MM.1S (cell line): ENCODE data around the gene SFT2D3.

Experiments used
- DNase-seq: peaks from one replicate; pipeline ENCODE4 v3.0.0-alpha.2; 2015
- H2AFZ ChIP-seq: fragments of 300-600 bp; sonication (generic); 2 replicates; pipeline ENCODE4 v1.6.0; 2016; ENCODE audit warnings: antibody characterized with exemption, low read length
- H3F3A ChIP-seq: fragments of 300-600 bp; sonication (generic); 2 replicates; pipeline ENCODE4 v1.6.1; 2016; ENCODE audit warnings: mild to moderate bottlenecking, antibody characterized with exemption, low read length, moderate library complexity, mixed read lengths; ENCODE audit not compliant: insufficient read depth
- H3K27ac ChIP-seq: fragments of 300-600 bp; sonication (generic); 2 replicates; pipeline ENCODE4 v1.5.1; 2016; ENCODE audit warnings: mild to moderate bottlenecking, low read length
- H3K27me3 ChIP-seq: fragments of 300-600 bp; sonication (generic); replicated peaks from 2 replicates; pipeline ENCODE4 v1.6.0; 2016; ENCODE audit warnings: low read length; ENCODE audit not compliant: insufficient read depth
- H3K36me3 ChIP-seq: fragments of 300-600 bp; sonication (generic); replicated peaks from 2 replicates; pipeline ENCODE4 v1.6.1; 2016; ENCODE audit warnings: mild to moderate bottlenecking, low read length, mixed read lengths; ENCODE audit not compliant: insufficient read depth
- H3K4me1 ChIP-seq: fragments of 300-600 bp; sonication (generic); 2 replicates; pipeline ENCODE4 v1.6.1; 2016; ENCODE audit warnings: low read length, mixed read lengths
- H3K4me2 ChIP-seq: fragments of 300-600 bp; sonication (generic); 2 replicates; pipeline ENCODE4 v1.6.0; 2016; ENCODE audit warnings: low read depth, low read length
- H3K4me3 ChIP-seq: fragments of 300-600 bp; sonication (generic); 2 replicates; pipeline ENCODE4 v1.5.1; 2016; ENCODE audit warnings: low read length, mixed read lengths
- H3K79me2 ChIP-seq: fragments of 300-600 bp; sonication (generic); 2 replicates; pipeline ENCODE4 v1.6.1; 2016; ENCODE audit warnings: mixed run types, low read length, mixed read lengths
- H3K9ac ChIP-seq: fragments of 300-600 bp; sonication (generic); 2 replicates; pipeline ENCODE4 v1.6.1; 2016; ENCODE audit warnings: low read length, mixed read lengths
- H3K9me2 ChIP-seq: fragments of 300-600 bp; sonication (generic); replicated peaks from 2 replicates; pipeline ENCODE4 v1.6.1; 2016; ENCODE audit warnings: mild to moderate bottlenecking, low read length, mixed read lengths; ENCODE audit not compliant: insufficient read depth
- H3K9me3 ChIP-seq: fragments of 300-600 bp; sonication (generic); replicated peaks from 2 replicates; pipeline ENCODE4 v1.6.1; 2016; ENCODE audit warnings: mild to moderate bottlenecking, low read length, mixed read lengths; ENCODE audit not compliant: insufficient read depth
- H4K20me1 ChIP-seq: fragments of 300-600 bp; sonication (generic); 2 replicates; pipeline ENCODE4 v1.6.1; 2016; ENCODE audit warnings: mild to moderate bottlenecking, low read length, moderate library complexity, mixed read lengths; ENCODE audit not compliant: insufficient read depth
- EZH2 ChIP-seq: fragments of 300-600 bp; sonication (generic); optimal IDR thresholded peaks from 2 replicates; pipeline ENCODE3; 2017; ENCODE audit warnings: low read depth, mild to moderate bottlenecking, antibody characterized with exemption, low read length, mixed read lengths
- EZH2phosphoT487 ChIP-seq: fragments of 300-600 bp; sonication (generic); IDR thresholded peaks from 2 replicates; pipeline ENCODE4 v1.6.1; 2018; ENCODE audit warnings: antibody characterized with exemption, low read length
- TF ChIP-seq, protein P1 (sequence below): fragments of 300-600 bp; sonication (generic); IDR thresholded peaks from 2 replicates; pipeline ENCODE4 v1.5.1; 2016; ENCODE audit warnings: antibody characterized with exemption, low read length, mixed read lengths

SFT2D3 gene

DNA sequence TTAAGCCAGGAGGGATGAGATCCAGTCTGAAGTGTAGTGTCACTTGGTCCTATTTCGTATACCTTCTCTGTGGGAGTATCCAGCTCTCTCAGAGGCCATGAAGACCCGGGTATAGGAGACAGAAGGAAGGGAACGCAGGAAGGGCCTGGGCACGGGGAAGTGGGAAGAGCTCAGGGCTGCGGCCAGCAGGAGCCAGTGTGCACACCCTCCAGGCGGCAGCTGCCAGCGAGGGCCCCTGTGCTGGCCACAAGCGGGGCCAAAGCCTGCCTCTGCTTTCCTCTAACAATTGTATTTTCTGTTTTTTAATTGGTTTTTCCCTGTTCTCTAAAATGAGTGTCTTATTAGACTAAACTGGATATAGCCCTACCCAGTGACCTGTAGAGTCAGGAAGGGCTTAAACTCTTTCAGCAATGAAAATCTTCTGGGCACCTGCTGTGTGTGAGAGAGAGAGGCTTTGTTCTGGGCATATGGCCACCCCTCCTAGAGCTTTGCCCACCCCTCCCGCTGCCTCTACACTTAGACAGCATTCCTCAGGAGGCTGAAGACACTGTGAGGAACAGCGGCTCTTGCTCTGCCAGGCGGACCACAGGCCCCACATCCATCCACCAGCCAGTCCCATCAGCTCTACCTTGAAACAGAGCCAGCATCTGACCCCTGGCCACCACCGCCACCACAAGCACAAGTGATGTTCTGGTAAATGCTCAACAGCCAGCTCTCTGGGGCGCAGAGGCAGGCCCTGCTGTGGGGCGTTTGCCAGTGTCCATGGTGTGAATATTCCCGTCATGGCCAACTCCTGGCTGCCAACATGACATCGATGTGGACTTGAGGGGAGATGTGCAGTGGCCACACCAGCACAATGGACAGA is 45.9 kb upstream of the SFT2D3 start:
- H3K9me3 ChIP-seq: no peaks in the 10 kb centered on the region
- H3K9ac ChIP-seq: no peak overlapping the region
- H4K20me1 ChIP-seq: no peaks in the 10 kb centered on the region
- no peak overlapping the region for H2AFZ ChIP-seq
- DNase-seq: no peak
- no peak for TF ChIP-seq EZH2
- TF ChIP-seq, protein P1, sequence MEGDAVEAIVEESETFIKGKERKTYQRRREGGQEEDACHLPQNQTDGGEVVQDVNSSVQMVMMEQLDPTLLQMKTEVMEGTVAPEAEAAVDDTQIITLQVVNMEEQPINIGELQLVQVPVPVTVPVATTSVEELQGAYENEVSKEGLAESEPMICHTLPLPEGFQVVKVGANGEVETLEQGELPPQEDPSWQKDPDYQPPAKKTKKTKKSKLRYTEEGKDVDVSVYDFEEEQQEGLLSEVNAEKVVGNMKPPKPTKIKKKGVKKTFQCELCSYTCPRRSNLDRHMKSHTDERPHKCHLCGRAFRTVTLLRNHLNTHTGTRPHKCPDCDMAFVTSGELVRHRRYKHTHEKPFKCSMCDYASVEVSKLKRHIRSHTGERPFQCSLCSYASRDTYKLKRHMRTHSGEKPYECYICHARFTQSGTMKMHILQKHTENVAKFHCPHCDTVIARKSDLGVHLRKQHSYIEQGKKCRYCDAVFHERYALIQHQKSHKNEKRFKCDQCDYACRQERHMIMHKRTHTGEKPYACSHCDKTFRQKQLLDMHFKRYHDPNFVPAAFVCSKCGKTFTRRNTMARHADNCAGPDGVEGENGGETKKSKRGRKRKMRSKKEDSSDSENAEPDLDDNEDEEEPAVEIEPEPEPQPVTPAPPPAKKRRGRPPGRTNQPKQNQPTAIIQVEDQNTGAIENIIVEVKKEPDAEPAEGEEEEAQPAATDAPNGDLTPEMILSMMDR: no peak
- TF ChIP-seq EZH2phosphoT487: no peak
- H3K4me3 ChIP-seq: no peak overlapping the region
- H3K27ac ChIP-seq: no peak overlapping the region
- H3K9me2 ChIP-seq: no peaks in the 10 kb centered on the region
- no peaks in the 10 kb centered on the region for H3F3A ChIP-seq
- H3K36me3 ChIP-seq: no peaks in the 10 kb centered on the region
- H3K27me3 ChIP-seq: peaks cover 28% of the 10 kb centered on the region
- no peaks in the 10 kb centered on the region for H3K4me1 ChIP-seq
- H3K79me2 ChIP-seq: no peaks in the 10 kb centered on the region
- no peak overlapping the region for H3K4me2 ChIP-seq

DNA sequence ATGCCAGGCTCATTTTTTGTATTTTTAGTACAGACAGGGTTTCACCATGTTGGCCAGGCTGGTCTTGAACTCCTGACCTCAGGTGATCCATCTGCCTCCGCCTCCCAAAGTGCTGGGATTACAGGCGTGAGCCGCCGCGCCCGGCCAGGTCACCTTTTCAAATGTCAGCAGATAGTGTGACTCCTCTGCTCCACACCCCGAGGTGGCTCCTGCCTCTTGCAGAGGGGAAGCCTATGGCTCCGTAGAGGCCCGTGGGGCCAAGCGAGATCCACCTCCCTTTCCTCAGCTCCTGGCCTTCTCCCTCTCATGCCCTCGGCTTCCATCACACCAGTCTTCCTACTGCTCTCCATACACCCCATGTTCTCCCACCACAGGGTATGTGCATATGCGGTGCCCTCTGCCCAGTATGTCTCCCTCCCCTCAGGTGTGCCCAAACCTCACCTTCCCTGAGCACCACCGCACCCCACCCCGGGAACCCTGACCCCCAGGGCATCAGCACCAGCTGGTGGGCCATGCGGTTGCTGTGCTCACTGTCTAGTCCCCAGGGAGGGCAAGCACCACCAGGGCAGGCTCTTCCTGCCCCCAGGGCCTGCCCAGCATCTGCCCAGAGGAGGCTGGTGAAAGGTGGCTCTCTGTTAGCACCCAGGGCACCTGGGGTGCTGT is 44.6 kb upstream of the SFT2D3 start:
- H3K9me3 ChIP-seq: no peaks in the 10 kb centered on the region
- H3K27ac ChIP-seq: no peak overlapping the region
- H3K79me2 ChIP-seq: no peaks in the 10 kb centered on the region
- no peaks in the 10 kb centered on the region for H3F3A ChIP-seq
- H3K9ac ChIP-seq: no peak overlapping the region
- H4K20me1 ChIP-seq: no peaks in the 10 kb centered on the region
- H3K27me3 ChIP-seq: peaks cover 15% of the 10 kb centered on the region; the same call in 1 of the 2 replicates
- no peak overlapping the region for H3K4me3 ChIP-seq
- DNase-seq: no peak
- H2AFZ ChIP-seq: no peak overlapping the region
- TF ChIP-seq, protein P1: no peak
- TF ChIP-seq EZH2phosphoT487: no peak
- TF ChIP-seq EZH2: no peak
- no peaks in the 10 kb centered on the region for H3K4me1 ChIP-seq
- no peak overlapping the region for H3K4me2 ChIP-seq
- H3K9me2 ChIP-seq: no peaks in the 10 kb centered on the region
- H3K36me3 ChIP-seq: no peaks in the 10 kb centered on the region

DNA sequence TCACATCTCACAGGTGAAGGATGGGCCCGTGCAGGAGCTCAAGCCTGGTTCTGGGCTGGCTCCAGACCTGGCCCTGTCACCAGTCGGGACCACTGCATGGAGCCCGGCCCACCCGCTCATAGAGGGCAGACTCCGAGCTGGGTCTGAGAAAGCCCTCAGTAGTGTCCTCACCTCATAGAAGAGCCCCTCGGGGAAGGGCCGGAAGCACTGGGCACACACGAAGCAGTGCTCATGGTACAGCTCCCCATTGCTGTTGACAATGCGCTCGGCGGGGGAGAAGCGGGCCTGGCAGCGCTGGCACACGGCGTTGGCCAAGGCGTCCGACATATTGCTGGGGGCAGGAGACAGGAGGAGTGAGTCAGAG is 44.1 kb upstream of the SFT2D3 start:
- no peaks in the 10 kb centered on the region for H4K20me1 ChIP-seq
- no peaks in the 10 kb centered on the region for H3K9me3 ChIP-seq
- TF ChIP-seq, protein P1: no peak
- TF ChIP-seq EZH2phosphoT487 (no peak), EZH2 (no peak)
- H3F3A ChIP-seq: no peaks in the 10 kb centered on the region
- no peak overlapping the region for H3K4me3 ChIP-seq
- peaks cover 10% of the 10 kb centered on the region; the same call in 1 of the 2 replicates for H3K27me3 ChIP-seq
- H3K9ac ChIP-seq: no peak overlapping the region
- no peaks in the 10 kb centered on the region for H3K79me2 ChIP-seq
- H3K27ac ChIP-seq: no peak overlapping the region
- no peaks in the 10 kb centered on the region for H3K4me1 ChIP-seq
- no peak overlapping the region for H2AFZ ChIP-seq
- no peaks in the 10 kb centered on the region for H3K36me3 ChIP-seq
- no peak for DNase-seq
- no peaks in the 10 kb centered on the region for H3K9me2 ChIP-seq
- H3K4me2 ChIP-seq: no peak overlapping the region
